ENCODE results near the gene HAAO.
A peak's percentile ranks its signal among the peaks of the same experiment; 100 is the strongest.

DNA sequence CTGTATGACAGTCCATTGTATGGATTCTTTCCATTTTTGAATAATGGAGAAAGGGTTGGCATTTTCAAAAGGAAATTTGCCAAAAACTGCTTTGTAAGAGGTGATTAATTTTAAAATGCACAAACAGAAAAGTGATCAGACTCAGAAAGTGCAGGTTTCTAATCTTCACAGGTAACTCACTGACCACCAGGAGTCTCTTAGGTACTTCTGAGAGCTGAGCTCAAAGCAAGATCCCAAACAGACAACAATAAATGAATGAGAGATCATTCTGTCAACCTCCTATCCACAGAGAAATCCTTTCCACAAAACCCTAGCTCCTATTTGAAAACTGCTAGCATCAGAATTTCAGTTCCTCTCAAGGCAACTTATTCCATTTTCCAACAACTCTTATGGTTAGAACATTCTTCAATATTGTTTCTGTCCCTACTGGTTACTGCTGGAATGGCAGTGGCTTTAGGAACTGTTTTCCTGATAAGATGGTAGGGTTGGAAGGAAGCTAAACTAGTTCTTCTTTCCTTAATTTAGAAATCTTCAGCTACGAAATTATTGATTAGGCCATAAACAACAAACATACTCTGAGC is 20.6 kb upstream of the HAAO start:
- TF ChIP-seq, protein P1, sequence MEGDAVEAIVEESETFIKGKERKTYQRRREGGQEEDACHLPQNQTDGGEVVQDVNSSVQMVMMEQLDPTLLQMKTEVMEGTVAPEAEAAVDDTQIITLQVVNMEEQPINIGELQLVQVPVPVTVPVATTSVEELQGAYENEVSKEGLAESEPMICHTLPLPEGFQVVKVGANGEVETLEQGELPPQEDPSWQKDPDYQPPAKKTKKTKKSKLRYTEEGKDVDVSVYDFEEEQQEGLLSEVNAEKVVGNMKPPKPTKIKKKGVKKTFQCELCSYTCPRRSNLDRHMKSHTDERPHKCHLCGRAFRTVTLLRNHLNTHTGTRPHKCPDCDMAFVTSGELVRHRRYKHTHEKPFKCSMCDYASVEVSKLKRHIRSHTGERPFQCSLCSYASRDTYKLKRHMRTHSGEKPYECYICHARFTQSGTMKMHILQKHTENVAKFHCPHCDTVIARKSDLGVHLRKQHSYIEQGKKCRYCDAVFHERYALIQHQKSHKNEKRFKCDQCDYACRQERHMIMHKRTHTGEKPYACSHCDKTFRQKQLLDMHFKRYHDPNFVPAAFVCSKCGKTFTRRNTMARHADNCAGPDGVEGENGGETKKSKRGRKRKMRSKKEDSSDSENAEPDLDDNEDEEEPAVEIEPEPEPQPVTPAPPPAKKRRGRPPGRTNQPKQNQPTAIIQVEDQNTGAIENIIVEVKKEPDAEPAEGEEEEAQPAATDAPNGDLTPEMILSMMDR (IDR thresholded peaks at IDR 0.05), result peak in 3 of 4 experiments; percentile 13 to 61 (median 46)
- no peak for TF ChIP-seq POLR2AphosphoS5 (IDR thresholded peaks at IDR 0.05)

Measured in prostate gland (tissue), 2 donors.